Uterus (tissue), 4 donors: ENCODE data around the gene P4HB. TPM values are rescaled to one million over a fixed set of nuclear protein-coding genes. Genes with fewer than 3 reads are reported as not detected.

Experiments used
- DNase-seq, 2 donors: peaks; one replicate each; pipeline ENCODE4 v3.0.0-alpha.2; 2019 to 2020
- H3K27ac ChIP-seq, 2 donors: fragments of 200-600 bp; sonication (generic); 1 replicate in 1 of 2; 2 replicates in 1 of 2; pipeline ENCODE4 v1.5.1; 2016 to 2018
- H3K27me3 ChIP-seq, 2 donors: fragments of 200-600 bp; sonication (generic); one replicate each; pipeline ENCODE4 v1.5.1; 2018 to 2019; ENCODE audit warnings: control low read depth in 1 of 2
- H3K36me3 ChIP-seq, 2 donors: fragments of 200-600 bp; sonication (generic); one replicate each; pipeline ENCODE4 v1.5.1; 2019; ENCODE audit warnings: control low read depth in 1 of 2
- H3K4me1 ChIP-seq, 2 donors: fragments of 200-600 bp; sonication (generic); one replicate each; pipeline ENCODE4 v1.5.1; 2018 to 2019; ENCODE audit warnings: control low read depth in 1 of 2
- H3K4me3 ChIP-seq, 2 donors: fragments of 200-600 bp; sonication (generic); 1 replicate in 1 of 2; 2 replicates in 1 of 2; pipeline ENCODE4 v1.5.1; 2018 to 2019; ENCODE audit warnings: mild to moderate bottlenecking in 1 of 2
- H3K9me3 ChIP-seq, 2 donors: fragments of 200-600 bp; sonication (generic); one replicate each; pipeline ENCODE4 v1.5.1; 2019; ENCODE audit warnings: control low read depth in 1 of 2
- POLR2A ChIP-seq, 2 donors: fragments of 450-650 bp; IDR thresholded peaks; one replicate each; pipeline ENCODE4 v1.6.1; 2016; ENCODE audit warnings: antibody characterized with exemption in 2 of 2, mild to moderate bottlenecking in 1 of 2, moderate library complexity in 1 of 2
- intact Hi-C: fragments of 100-400 bp; cut with DNase I; formaldehyde crosslinking; loops from one replicate; pipeline ENCODE4 v1.15.1; 2023; ENCODE audit warnings: low total_unique reads
- total RNA-seq, 4 donors: library from RNA; depleted of rRNA in 3 of 4; stranded (reverse); fragments of >200 nt in 3 of 4; gene quantifications; one replicate each; pipeline versions ENCODE4 v1.1.0 to v1.2.4, GENCODE V29; 2014 to 2023
- TF ChIP-seq, protein P1 (sequence below), 4 experiments: fragments of 200-600 bp in 2 of 4; fragments of 450-650 bp in 2 of 4; sonication (generic) in 2 of 4; IDR thresholded peaks; one replicate each; pipeline ENCODE4 v1.5.1; 2016 to 2019; ENCODE audit warnings: antibody characterized with exemption in 4 of 4, mild to moderate bottlenecking in 2 of 4, moderate library complexity in 1 of 4
- donor health status: DM: yes; HTN: yes; CAD: no.

The P4HB gene
- total RNA-seq, 4 donors from 2014 or later: 199 to 504 (median 304) TPM

DNA sequence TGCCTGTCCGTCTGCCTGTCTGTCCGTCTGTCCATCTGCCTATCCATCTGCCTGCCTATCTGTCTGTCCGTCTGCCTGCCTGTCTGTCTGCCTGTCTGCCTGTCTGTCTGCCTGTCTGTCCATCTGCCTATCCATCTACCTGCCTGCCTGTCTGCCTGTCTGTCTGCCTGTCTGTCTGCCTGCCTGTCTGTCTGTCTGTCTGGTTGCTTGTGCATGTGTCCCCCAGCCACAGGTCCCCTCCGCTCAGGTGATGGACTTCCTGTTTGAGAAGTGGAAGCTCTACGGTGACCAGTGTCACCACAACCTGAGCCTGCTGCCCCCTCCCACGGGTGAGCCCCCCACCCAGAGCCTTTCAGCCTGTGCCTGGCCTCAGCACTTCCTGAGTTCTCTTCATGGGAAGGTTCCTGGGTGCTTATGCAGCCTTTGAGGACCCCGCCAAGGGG is 50.8 kb downstream of the P4HB start:
- Histone ChIP-seq H3K9me3 (no peaks in the 10 kb centered on the region), H3K4me3 (no peak overlapping the region), H3K27me3 (peaks cover 7 to 12% of the 10 kb centered on the region in 2 donors), H3K36me3 (no peaks in the 10 kb centered on the region), H3K27ac (no peak overlapping the region), H3K4me1 (peaks cover 0 to 2% of the 10 kb centered on the region in 2 donors)
- DNase-seq: no peak
- intact Hi-C loops: no loop called here
- no peak for TF ChIP-seq POLR2A (IDR thresholded peaks at IDR 0.05)
- TF ChIP-seq, protein P1, sequence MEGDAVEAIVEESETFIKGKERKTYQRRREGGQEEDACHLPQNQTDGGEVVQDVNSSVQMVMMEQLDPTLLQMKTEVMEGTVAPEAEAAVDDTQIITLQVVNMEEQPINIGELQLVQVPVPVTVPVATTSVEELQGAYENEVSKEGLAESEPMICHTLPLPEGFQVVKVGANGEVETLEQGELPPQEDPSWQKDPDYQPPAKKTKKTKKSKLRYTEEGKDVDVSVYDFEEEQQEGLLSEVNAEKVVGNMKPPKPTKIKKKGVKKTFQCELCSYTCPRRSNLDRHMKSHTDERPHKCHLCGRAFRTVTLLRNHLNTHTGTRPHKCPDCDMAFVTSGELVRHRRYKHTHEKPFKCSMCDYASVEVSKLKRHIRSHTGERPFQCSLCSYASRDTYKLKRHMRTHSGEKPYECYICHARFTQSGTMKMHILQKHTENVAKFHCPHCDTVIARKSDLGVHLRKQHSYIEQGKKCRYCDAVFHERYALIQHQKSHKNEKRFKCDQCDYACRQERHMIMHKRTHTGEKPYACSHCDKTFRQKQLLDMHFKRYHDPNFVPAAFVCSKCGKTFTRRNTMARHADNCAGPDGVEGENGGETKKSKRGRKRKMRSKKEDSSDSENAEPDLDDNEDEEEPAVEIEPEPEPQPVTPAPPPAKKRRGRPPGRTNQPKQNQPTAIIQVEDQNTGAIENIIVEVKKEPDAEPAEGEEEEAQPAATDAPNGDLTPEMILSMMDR (IDR thresholded peaks at IDR 0.05): no peak

GRCh38 chr17:81808778-81809555 is 51.4 kb downstream of the P4HB start:
- no peak overlapping the region for H3K4me3 ChIP-seq
- no peaks in the 10 kb centered on the region for H3K9me3 ChIP-seq
- peaks cover 7 to 12% of the 10 kb centered on the region in 2 donors for H3K27me3 ChIP-seq
- no peaks in the 10 kb centered on the region for H3K36me3 ChIP-seq
- no peak for DNase-seq
- TF ChIP-seq POLR2A (IDR thresholded peaks at IDR 0.05): no peak
- TF ChIP-seq, protein P1 (IDR thresholded peaks at IDR 0.05): no peak
- no peak overlapping the region for H3K27ac ChIP-seq
- intact Hi-C loops: no loop called here
- peaks cover 0 to 8% of the 10 kb centered on the region in 2 donors for H3K4me1 ChIP-seq

DNA sequence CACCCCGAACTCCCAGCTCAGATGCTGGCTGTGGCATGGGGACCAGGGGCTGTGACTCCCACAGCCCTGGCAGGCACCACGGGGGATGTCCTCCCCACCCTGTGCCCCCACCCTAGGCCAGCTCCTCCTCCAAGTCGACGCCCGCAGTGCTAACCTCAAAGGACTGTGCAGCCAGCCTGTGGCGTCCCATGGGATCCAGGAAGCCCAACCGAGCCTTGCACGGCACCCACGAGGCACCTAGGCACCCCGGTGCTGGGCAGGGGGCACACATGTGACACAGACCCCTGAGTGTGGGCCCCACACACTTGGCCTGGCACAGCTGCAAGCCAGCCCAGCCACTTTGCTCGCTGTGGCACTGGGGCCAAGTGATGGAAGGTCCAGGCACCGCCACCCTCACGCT is 52.5 kb downstream of the P4HB start:
- intact Hi-C loops: no loop called here
- no peak overlapping the region for H3K4me3 ChIP-seq
- peaks cover 0 to 13% of the 10 kb centered on the region in 2 donors for H3K4me1 ChIP-seq
- H3K9me3 ChIP-seq: no peaks in the 10 kb centered on the region
- no peaks in the 10 kb centered on the region for H3K36me3 ChIP-seq
- no peak overlapping the region for H3K27ac ChIP-seq
- no peak for TF ChIP-seq POLR2A (IDR thresholded peaks at IDR 0.05)
- TF ChIP-seq, protein P1 (IDR thresholded peaks at IDR 0.05): no peak
- H3K27me3 ChIP-seq: peaks cover 7 to 21% of the 10 kb centered on the region in 2 donors
- no peak for DNase-seq

- no peak for TF ChIP-seq POLR2A (IDR thresholded peaks at IDR 0.05)
- TF ChIP-seq, protein P1 (IDR thresholded peaks at IDR 0.05): no peak
- no peaks in the 10 kb centered on the region for H3K36me3 ChIP-seq
- no peak overlapping the region for H3K27ac ChIP-seq
- no peak overlapping the region for H3K4me3 ChIP-seq
- H3K27me3 ChIP-seq: peaks cover 7 to 26% of the 10 kb centered on the region in 2 donors
- H3K4me1 ChIP-seq: peaks cover 0 to 13% of the 10 kb centered on the region in 2 donors
- DNase-seq: no peak
- intact Hi-C loops: no loop called here
- no peaks in the 10 kb centered on the region for H3K9me3 ChIP-seq
These were observed 53.1 kb downstream of the P4HB start for GRCh38 chr17:81807210-81807719.
